Loucy (cell line): ENCODE measurements around the gene NMT2.

Source experiments
- H2AFZ ChIP-seq: fragments of 200-600 bp; sonication (generic); 2 replicates; pipeline ENCODE4 v1.6.0; 2016; ENCODE audit warnings: antibody characterized with exemption, mild to moderate bottlenecking, low read length, moderate library complexity
- H3F3A ChIP-seq: fragments of 200-600 bp; 2 replicates; pipeline ENCODE4 v1.6.0; 2016; ENCODE audit warnings: antibody characterized with exemption, low read depth, mild to moderate bottlenecking
- H3K27me3 ChIP-seq: fragments of 200-600 bp; sonication (generic); 2 replicates; pipeline ENCODE4 v1.6.1; 2014; ENCODE audit warnings: low read length, mild to moderate bottlenecking; ENCODE audit not compliant: insufficient read depth, poor library complexity, severe bottlenecking
- H3K36me3 ChIP-seq: fragments of 200-600 bp; sonication (generic); 2 replicates; pipeline ENCODE4 v1.6.1; 2016; ENCODE audit warnings: low read length; ENCODE audit not compliant: insufficient read depth
- H3K4me1 ChIP-seq: fragments of 200-600 bp; sonication (generic); 2 replicates; pipeline ENCODE4 v1.5.1; 2014; ENCODE audit warnings: low read length, mild to moderate bottlenecking; ENCODE audit not compliant: insufficient read depth, poor library complexity, severe bottlenecking
- H3K4me2 ChIP-seq: fragments of 200-600 bp; sonication (generic); 2 replicates; pipeline ENCODE4 v1.6.0; 2014; ENCODE audit warnings: antibody characterized with exemption, low read length, low read depth, mild to moderate bottlenecking; ENCODE audit not compliant: poor library complexity, severe bottlenecking
- H3K4me3 ChIP-seq: fragments of 200-600 bp; sonication (generic); 2 replicates; pipeline ENCODE4 v1.5.1; 2014; ENCODE audit warnings: low read length, mild to moderate bottlenecking, mixed read lengths; ENCODE audit not compliant: poor library complexity, severe bottlenecking
- H3K79me2 ChIP-seq: fragments of 200-600 bp; sonication (generic); 2 replicates; pipeline ENCODE4 v1.6.1; 2014; ENCODE audit warnings: low read length; ENCODE audit not compliant: insufficient read depth
- H3K9ac ChIP-seq: fragments of 200-600 bp; sonication (generic); 2 replicates; pipeline ENCODE4 v1.6.0; 2014; ENCODE audit warnings: mild to moderate bottlenecking, low read depth, low read length, moderate library complexity; ENCODE audit not compliant: poor library complexity, severe bottlenecking
- H3K9me2 ChIP-seq: fragments of 200-600 bp; sonication (generic); replicated peaks from 2 replicates; pipeline ENCODE4 v1.6.1; 2016; ENCODE audit warnings: low read depth, low read length, mixed read lengths
- H3K9me3 ChIP-seq: fragments of 200-600 bp; sonication (generic); 2 replicates; pipeline ENCODE4 v1.6.1; 2014; ENCODE audit warnings: mild to moderate bottlenecking, antibody characterized with exemption, low read length, low read depth; ENCODE audit not compliant: insufficient read depth
- H4K20me1 ChIP-seq: fragments of 200-600 bp; sonication (generic); 2 replicates; pipeline ENCODE4 v1.6.0; 2014; ENCODE audit warnings: antibody characterized with exemption, low read length, mild to moderate bottlenecking; ENCODE audit not compliant: insufficient read depth, poor library complexity, severe bottlenecking
- EZH2phosphoT487 ChIP-seq: fragments of 200-600 bp; IDR thresholded peaks from 2 replicates; pipeline ENCODE4 v1.6.1; 2018; ENCODE audit warnings: antibody characterized with exemption, mild to moderate bottlenecking, moderate library complexity, borderline replicate concordance
- TF ChIP-seq, protein P1 (sequence below): fragments of 200-600 bp; sonication (generic); conservative IDR thresholded peaks from 2 replicates; pipeline ENCODE4 v1.5.1; 2014; ENCODE audit warnings: mild to moderate bottlenecking, antibody characterized with exemption, low read length

NMT2 gene

DNA sequence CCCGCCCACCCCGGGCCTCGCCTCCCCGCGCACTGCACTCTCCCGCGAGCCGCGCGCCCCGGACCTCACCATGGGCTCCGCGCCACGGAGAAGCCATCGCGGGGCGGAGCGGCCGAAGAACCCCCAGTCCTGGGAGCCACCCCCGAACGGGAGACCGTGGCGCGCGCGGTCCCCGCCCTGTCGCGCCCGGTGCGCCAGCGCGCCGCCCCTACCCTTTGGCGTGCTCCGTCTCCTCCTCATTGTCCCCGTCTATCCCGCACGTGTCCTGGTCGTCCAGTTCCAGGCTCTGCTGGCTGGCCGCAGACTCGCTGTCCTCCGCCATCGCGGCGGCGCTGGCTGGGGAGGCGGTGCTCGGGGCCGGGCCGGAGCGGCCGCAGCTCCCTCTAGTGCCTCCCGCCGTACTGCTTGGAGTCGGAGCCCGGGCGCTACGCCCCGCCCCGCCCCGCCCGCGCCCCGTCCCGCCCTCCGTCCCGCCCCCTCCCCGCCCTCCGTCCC, at the start of gene NMT2:
Gene NMT2 (minus strand): TSS at position 403 of the 495 bp plus-strand sequence. CDS start 81 bp downstream, at position 322.
- Histone ChIP-seq H3K27me3 (no peaks in the 10 kb centered on the region), H3K9me2 (no peaks in the 10 kb centered on the region), H2AFZ (peak within 1 kb of the TSS; percentile 91)

DNA sequence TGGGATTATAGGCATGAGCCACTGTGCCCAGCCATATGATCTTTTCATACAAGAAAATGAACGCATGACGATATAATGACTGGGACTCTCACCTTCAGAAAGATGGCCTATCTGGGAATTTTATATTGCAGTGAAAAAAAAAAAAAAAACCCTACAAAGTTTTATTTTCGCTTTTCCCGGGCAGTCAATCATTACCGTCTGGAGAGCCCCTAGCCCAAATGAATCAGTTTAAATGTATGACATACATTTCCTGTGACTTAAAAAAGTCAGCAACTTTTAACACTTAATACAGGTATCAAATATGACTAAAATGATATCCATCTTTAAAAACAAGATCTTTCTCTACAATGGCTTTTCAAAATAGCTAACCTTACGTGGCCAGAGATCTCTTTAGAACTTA, 48.2 kb upstream of the NMT2 start:
- Histone ChIP-seq H3K9me3 (no peaks in the 10 kb centered on the region), H4K20me1 (no peaks in the 10 kb centered on the region), H3K4me2 (no peak overlapping the region), H3K4me1 (no peaks in the 10 kb centered on the region), H3K9me2 (no peaks in the 10 kb centered on the region), H3K36me3 (no peaks in the 10 kb centered on the region), H2AFZ (no peak overlapping the region), H3F3A (no peaks in the 10 kb centered on the region), H3K9ac (no peak overlapping the region), H3K27me3 (no peaks in the 10 kb centered on the region), H3K79me2 (no peaks in the 10 kb centered on the region), H3K4me3 (no peak overlapping the region)
- TF ChIP-seq, protein P1, sequence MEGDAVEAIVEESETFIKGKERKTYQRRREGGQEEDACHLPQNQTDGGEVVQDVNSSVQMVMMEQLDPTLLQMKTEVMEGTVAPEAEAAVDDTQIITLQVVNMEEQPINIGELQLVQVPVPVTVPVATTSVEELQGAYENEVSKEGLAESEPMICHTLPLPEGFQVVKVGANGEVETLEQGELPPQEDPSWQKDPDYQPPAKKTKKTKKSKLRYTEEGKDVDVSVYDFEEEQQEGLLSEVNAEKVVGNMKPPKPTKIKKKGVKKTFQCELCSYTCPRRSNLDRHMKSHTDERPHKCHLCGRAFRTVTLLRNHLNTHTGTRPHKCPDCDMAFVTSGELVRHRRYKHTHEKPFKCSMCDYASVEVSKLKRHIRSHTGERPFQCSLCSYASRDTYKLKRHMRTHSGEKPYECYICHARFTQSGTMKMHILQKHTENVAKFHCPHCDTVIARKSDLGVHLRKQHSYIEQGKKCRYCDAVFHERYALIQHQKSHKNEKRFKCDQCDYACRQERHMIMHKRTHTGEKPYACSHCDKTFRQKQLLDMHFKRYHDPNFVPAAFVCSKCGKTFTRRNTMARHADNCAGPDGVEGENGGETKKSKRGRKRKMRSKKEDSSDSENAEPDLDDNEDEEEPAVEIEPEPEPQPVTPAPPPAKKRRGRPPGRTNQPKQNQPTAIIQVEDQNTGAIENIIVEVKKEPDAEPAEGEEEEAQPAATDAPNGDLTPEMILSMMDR = no peak
- no peak for TF ChIP-seq EZH2phosphoT487

More for the DNA sequence above, at the start of gene NMT2:
- peak within 1 kb of the TSS; percentile 99 for H3K4me2 ChIP-seq
- TF ChIP-seq, protein P1 = no peak
- TF ChIP-seq EZH2phosphoT487 = no peak
- peaks cover 25% of the 10 kb centered on the region for H4K20me1 ChIP-seq
- peak within 1 kb of the TSS; percentile 94 for H3K9ac ChIP-seq
- peaks cover 47% of the 10 kb centered on the region for H3K79me2 ChIP-seq
- H3F3A ChIP-seq = peaks cover 22% of the 10 kb centered on the region
- peaks cover 66% of the 10 kb centered on the region for H3K4me1 ChIP-seq
- no peaks in the 10 kb centered on the region for H3K36me3 ChIP-seq
- peak within 1 kb of the TSS; percentile 85 for H3K4me3 ChIP-seq
- no peaks in the 10 kb centered on the region for H3K9me3 ChIP-seq

DNA sequence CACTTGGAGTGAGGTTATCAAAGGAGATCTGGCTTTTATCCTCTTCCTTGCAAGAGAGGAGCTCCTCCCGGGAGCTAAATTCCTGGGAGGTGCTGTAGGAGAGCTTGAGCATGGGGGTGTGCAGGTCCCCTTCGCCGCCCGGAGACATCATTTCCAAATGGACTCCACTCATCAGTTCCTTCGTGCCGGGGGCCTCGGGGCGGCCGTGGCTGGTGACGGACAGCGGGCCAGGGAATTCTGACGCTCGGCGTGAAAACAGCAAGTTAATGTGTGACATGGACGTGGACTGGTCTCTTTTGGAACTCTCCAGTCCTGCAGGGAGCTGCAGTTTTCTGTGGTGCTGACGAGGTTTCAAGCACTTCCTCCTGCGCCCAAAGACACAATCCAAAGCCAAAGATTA, 45.7 kb upstream of the NMT2 start:
- Histone ChIP-seq H3F3A (no peaks in the 10 kb centered on the region), H3K9me3 (no peaks in the 10 kb centered on the region), H3K4me3 (no peak overlapping the region), H3K36me3 (no peaks in the 10 kb centered on the region), H3K79me2 (no peaks in the 10 kb centered on the region), H3K27me3 (no peaks in the 10 kb centered on the region), H3K9ac (no peak overlapping the region), H2AFZ (no peak overlapping the region), H3K4me2 (no peak overlapping the region), H3K4me1 (peaks cover 8% of the 10 kb centered on the region), H3K9me2 (no peaks in the 10 kb centered on the region), H4K20me1 (no peaks in the 10 kb centered on the region)
- TF ChIP-seq, protein P1 = no peak
